HepG2 (cell line): Measurements from ENCODE around the gene INTS2. TPM values are rescaled to one million over a fixed set of nuclear protein-coding genes. Genes with fewer than 3 reads are reported as not detected.

Source experiments
- ATAC-seq: fragments of 200-7000 bp; cut with Tn5 transposase; 3 replicates; pipeline ENCODE4 v1.9.1; 2020; ENCODE audit warnings: mild to moderate bottlenecking, moderate library complexity
- BruUV-seq: library from RNA; stranded (reverse); fragments of 400-500 nt; replicated peaks from 2 replicates; lab custom pipeline; 2021; lab: Mats Ljungman, UMichigan
- CTCF ChIA-PET: fragments of 300-600 bp; formaldehyde crosslinking; extraction: SDS; loops from one replicate; lab custom pipeline; 2021; ENCODE audit warnings: low total read pairs, inconsistent platforms, low intra/inter-chr PET ratio; lab: Yijun Ruan, JAX
- POLR2A ChIA-PET: fragments of 350-600 bp; sonication (Branson Sonifier 250); formaldehyde crosslinking; loops from one replicate; lab custom pipeline; 2020; ENCODE audit warnings: antibody characterized with exemption, inconsistent platforms; lab: Yijun Ruan, JAX
- DNase-seq: peaks from one replicate; pipeline ENCODE4 v3.0.0-alpha.2; 2015; ENCODE audit warnings: low spot score
- FAIRE-seq: peaks from 3 replicates; lab custom pipeline; 2011; peaks lifted over from hg19 to GRCh38; lab: Jason Lieb, UNC
- H2AFZ ChIP-seq: one replicate; pipeline ENCODE4 v1.6.1; 2011; ENCODE audit warnings: low read length, inconsistent platforms
- H3K27ac ChIP-seq: fragments of 300-600 bp; 3 replicates; pipeline ENCODE4 v1.8.0; 2011; ENCODE audit warnings: mixed run types, mild to moderate bottlenecking, mixed read lengths, low read length, inconsistent platforms; ENCODE audit not compliant: insufficient read depth; ENCODE audit errors: extremely low read length
- H3K27me3 ChIP-seq, 2 experiments: fragments of 200-600 bp in 1 of 2; 2 replicates in 1 of 2; 3 replicates in 1 of 2; pipeline versions ENCODE4 v1.6.0 to v1.8.0; 2011; ENCODE audit warnings: low read length in 2 of 2, mild to moderate bottlenecking in 2 of 2, moderate library complexity in 2 of 2, inconsistent platforms in 1 of 2; ENCODE audit not compliant: insufficient read depth in 2 of 2, control insufficient read depth in 1 of 2
- H3K36me3 ChIP-seq, 2 experiments: fragments of 200-600 bp in 1 of 2; replicated peaks in 1 of 2; 2 replicates in 1 of 2; 3 replicates in 1 of 2; pipeline versions ENCODE4 v1.5.1 to v1.8.0; 2011; ENCODE audit warnings: low read length in 2 of 2, inconsistent platforms in 1 of 2; ENCODE audit not compliant: insufficient read depth in 2 of 2, control insufficient read depth in 1 of 2
- H3K4me1 ChIP-seq: 2 replicates; pipeline ENCODE4 v1.5.1; 2012; ENCODE audit warnings: low read length, inconsistent platforms; ENCODE audit not compliant: insufficient read depth
- H3K4me2 ChIP-seq: 2 replicates; pipeline ENCODE4 v1.6.0; 2011; ENCODE audit warnings: low read depth, low read length, inconsistent platforms
- H3K4me3 ChIP-seq, 3 experiments: fragments of 200-600 bp in 1 of 3; sonication (generic), shearing (Covaris generic) in 1 of 3; replicated peaks in 1 of 3; 2 replicates each; pipeline ENCODE4 v1.5.1; 2011 to 2016; ENCODE audit warnings: low read length in 3 of 3, inconsistent platforms in 2 of 3, low read depth in 2 of 3, mild to moderate bottlenecking in 2 of 3, control low read depth in 1 of 3, mixed read lengths in 1 of 3; ENCODE audit not compliant: insufficient read depth in 1 of 3
- H3K79me2 ChIP-seq: one replicate; pipeline ENCODE4 v1.6.1; 2011; ENCODE audit warnings: low read length, inconsistent platforms; ENCODE audit not compliant: insufficient read depth
- H3K9ac ChIP-seq: 2 replicates; pipeline ENCODE4 v1.6.0; 2011; ENCODE audit warnings: mild to moderate bottlenecking, low read depth, low read length, inconsistent platforms; ENCODE audit not compliant: insufficient read depth
- H3K9me3 ChIP-seq: 2 replicates; pipeline ENCODE4 v1.5.1; 2012; ENCODE audit warnings: mild to moderate bottlenecking, low read length
- H4K20me1 ChIP-seq: 2 replicates; pipeline ENCODE4 v1.6.0; 2011; ENCODE audit warnings: inconsistent platforms, mild to moderate bottlenecking, low read length, moderate library complexity; ENCODE audit not compliant: insufficient read depth
- BRF2 ChIP-seq: sonication (generic); formaldehyde crosslinking; IDR thresholded peaks from 2 replicates; pipeline ENCODE4 v1.8.1; 2022; ENCODE audit warnings: mild to moderate bottlenecking, missing genetic modification reagents
- GATAD1 ChIP-seq: IDR thresholded peaks from 2 replicates; pipeline ENCODE4 v1.6.1; 2016; ENCODE audit warnings: missing genetic modification reagents, missing compliant biosample characterization
- GTF3A ChIP-seq: sonication (generic); formaldehyde crosslinking; conservative IDR thresholded peaks from 2 replicates; pipeline ENCODE4 v1.4.0; 2020; ENCODE audit warnings: mild to moderate bottlenecking, missing genetic modification reagents
- KDM3A ChIP-seq: IDR thresholded peaks from 2 replicates; pipeline ENCODE4 v1.6.1; 2018; ENCODE audit warnings: low read depth, missing compliant biosample characterization
- LCORL ChIP-seq, 2 experiments: fragments of 450-650 bp in 1 of 2; sonication (generic) in 1 of 2; formaldehyde crosslinking in 1 of 2; IDR thresholded peaks; 2 replicates each; pipeline versions ENCODE4 v1.5.0 to v1.6.1; 2017 to 2020; ENCODE audit warnings: antibody characterized with exemption in 1 of 2, missing genetic modification reagents in 1 of 2
- MED13 ChIP-seq: sonication (generic); formaldehyde crosslinking; IDR thresholded peaks from 2 replicates; pipeline ENCODE4 v1.5.0; 2020; ENCODE audit warnings: missing genetic modification reagents
- MEIS1 ChIP-seq: sonication (generic); formaldehyde crosslinking; IDR thresholded peaks from 2 replicates; pipeline ENCODE4 v1.9.0; 2021; ENCODE audit warnings: mild to moderate bottlenecking, missing genetic modification reagents, moderate library complexity, borderline replicate concordance
- POGZ ChIP-seq: sonication (generic); formaldehyde crosslinking; IDR thresholded peaks from 2 replicates; pipeline ENCODE4 v1.4.0; 2020; ENCODE audit warnings: mild to moderate bottlenecking, missing genetic modification reagents
- RNF2 ChIP-seq: fragments of 450-650 bp; conservative IDR thresholded peaks from 2 replicates; pipeline ENCODE4 v1.6.1; 2016; ENCODE audit warnings: low read depth
- SIN3B ChIP-seq: fragments of 150-350 bp; IDR thresholded peaks from 2 replicates; pipeline ENCODE4 v1.6.1; 2014; ENCODE audit warnings: low read length
- ZBTB38 ChIP-seq: sonication (generic); formaldehyde crosslinking; IDR thresholded peaks from 2 replicates; pipeline ENCODE4 v1.5.1; 2020; ENCODE audit warnings: mild to moderate bottlenecking, missing genetic modification reagents
- ZFP62 ChIP-seq: sonication (generic); formaldehyde crosslinking; IDR thresholded peaks from 2 replicates; pipeline ENCODE4 v1.4.0; 2020; ENCODE audit warnings: missing genetic modification reagents
- ZNF251 ChIP-seq: sonication (generic); formaldehyde crosslinking; IDR thresholded peaks from 2 replicates; pipeline ENCODE4 v1.9.0; 2021; ENCODE audit warnings: mild to moderate bottlenecking, missing genetic modification reagents
- ZNF280B ChIP-seq: sonication (generic); formaldehyde crosslinking; IDR thresholded peaks from 2 replicates; pipeline ENCODE4 v1.5.0; 2020; ENCODE audit warnings: missing genetic modification reagents, mild to moderate bottlenecking, borderline replicate concordance
- ZNF513 ChIP-seq: sonication (generic); formaldehyde crosslinking; conservative IDR thresholded peaks from 2 replicates; pipeline ENCODE4 v1.5.0; 2020; ENCODE audit warnings: missing genetic modification reagents
- WGBS: methylation state at CpG from one replicate; pipeline ENCODE4 v1.1.6; 2017; ENCODE audit warnings: low lambda C conversion rate; 5-methylcytosine and 5-hydroxymethylcytosine counted together
- in situ Hi-C: cut with HindIII; loops from 2 replicates; pipeline ENCODE4 v1.10.0; 2017; ENCODE audit warnings: low pct_unique_long_range_greater_than_20kb; ENCODE audit not compliant: extremely low pct_ligation_motif_present
- intact Hi-C: fragments of 100-400 bp; cut with micrococcal nuclease; formaldehyde crosslinking; loops from one replicate; pipeline ENCODE4 v1.10.0; 2022; ENCODE audit not compliant: unreplicated experiment
- polyA plus RNA-seq, 8 experiments: library from polyadenylated mRNA; depleted of rRNA in 3 of 8; stranded (reverse) in 7 of 8; unstranded in 1 of 8; fragments of >200 nt; fragmentation: Illumina TruSeq in 4 of 8; extraction: Trizol in 4 of 8; gene quantifications; 2 replicates each; pipeline versions ENCODE4 v1.2.1 to v1.2.3, GENCODE V29; 2011 to 2016; ENCODE audit warnings: low read depth in 4 of 8, missing spikeins in 1 of 8, mixed read lengths in 1 of 8; ENCODE audit not compliant: insufficient read depth in 1 of 8
- total RNA-seq, 5 experiments: library from RNA; depleted of rRNA; stranded (reverse); fragments of >200 nt; fragmentation: Illumina TruSeq; extraction: Trizol; gene quantifications; 2 replicates each; pipeline ENCODE4 v1.2.3, GENCODE V29; 2016; ENCODE audit warnings: low read depth in 1 of 5

The INTS2 gene
- total and polyA plus RNA-seq, 2 of the 13 experiments (the other 11 are each of a cell fraction or from before 2014, with no cell fraction given), result 20.5 to 30.2 TPM

GRCh38 chr17:61817452-61817851, 110.3 kb downstream of the INTS2 start:
- DNase-seq (no peak), FAIRE-seq (no peak), ATAC-seq (no peak)
- no peak overlapping the region for H3K9ac ChIP-seq
- H3K4me1 ChIP-seq, result no peaks in the 10 kb centered on the region
- ChIA-PET CTCF (no interaction called here), POLR2A (no interaction called here)
- WGBS, result 96% methylated on average over 3 of the region's 3 CpGs
- H3K4me2 ChIP-seq, result no peak overlapping the region
- peaks cover 4 to 16% of the 10 kb centered on the region in 2 experiments for H3K36me3 ChIP-seq
- TF ChIP-seq MED13 (CRISPR knock-in tag) (no peak), POGZ (no peak), ZFP62 (CRISPR knock-in tag) (no peak), MEIS1 (CRISPR knock-in tag) (no peak), GTF3A (CRISPR knock-in tag) (no peak), ZNF251 (no peak), SIN3B (no peak), GATAD1 (CRISPR knock-in tag) (no peak), ZNF280B (CRISPR knock-in tag) (no peak), RNF2 (no peak), LCORL (IDR thresholded peaks at IDR 0.05) (no peak), LCORL (CRISPR knock-in tag; IDR thresholded peaks at IDR 0.05) (no peak), ZBTB38 (CRISPR knock-in tag) (no peak), KDM3A (CRISPR knock-in tag) (no peak), BRF2 (no peak), ZNF513 (CRISPR knock-in tag) (no peak)
- H3K27ac ChIP-seq, result no peak overlapping the region
- H3K4me3 ChIP-seq, result no peak overlapping the region
- no peaks in the 10 kb centered on the region for H4K20me1 ChIP-seq
- no peaks in the 10 kb centered on the region for H3K9me3 ChIP-seq
- no peak overlapping the region for H2AFZ ChIP-seq
- in situ Hi-C loops, result no loop called here
- intact Hi-C loops, result no loop called here
- H3K79me2 ChIP-seq, result no peaks in the 10 kb centered on the region
- no TSS peak for BruUV-seq
- no peaks in the 10 kb centered on the region for H3K27me3 ChIP-seq
